Immature natural killer cell (primary cell): ENCODE data around the gene CACNA1A. TPM values are rescaled to one million over a fixed set of nuclear protein-coding genes. Genes with fewer than 3 reads are reported as not detected.
A peak's percentile ranks its signal among the peaks of the same experiment; 100 is the strongest.

Experiments
- DNase-seq, 3 donors: peaks; one replicate each; pipeline ENCODE4 v3.0.0; 2022; ENCODE audit warnings: mixed read lengths in 1 of 3
- H3K27ac Mint-ChIP-seq, 6 donors: one replicate each; pipeline ENCODE4 v1.8.0; 2020; ENCODE audit warnings: mixed read lengths in 6 of 6, mild to moderate bottlenecking in 5 of 6, inconsistent platforms in 4 of 6, moderate library complexity in 3 of 6
- H3K27me3 Mint-ChIP-seq, 3 donors: one replicate each; pipeline ENCODE4 v1.8.0; 2020 to 2021; ENCODE audit warnings: low read depth in 3 of 3, mild to moderate bottlenecking in 3 of 3, mixed read lengths in 3 of 3, moderate library complexity in 3 of 3, inconsistent platforms in 1 of 3
- H3K36me3 Mint-ChIP-seq, 3 donors: one replicate each; pipeline ENCODE4 v1.8.0; 2020; ENCODE audit warnings: mixed read lengths in 3 of 3, inconsistent platforms in 2 of 3, mild to moderate bottlenecking in 2 of 3
- H3K4me1 Mint-ChIP-seq, 2 donors: one replicate each; pipeline ENCODE4 v1.8.0; 2020; ENCODE audit warnings: inconsistent platforms in 2 of 2, mild to moderate bottlenecking in 2 of 2, mixed read lengths in 2 of 2, moderate library complexity in 1 of 2
- H3K4me3 Mint-ChIP-seq, 5 donors: one replicate each; pipeline ENCODE4 v1.8.0; 2020; ENCODE audit warnings: mild to moderate bottlenecking in 5 of 5, mixed read lengths in 5 of 5, inconsistent platforms in 3 of 5, moderate library complexity in 3 of 5
- H3K9me3 Mint-ChIP-seq, 6 donors: one replicate each; pipeline ENCODE4 v1.8.0; 2020; ENCODE audit warnings: mild to moderate bottlenecking in 6 of 6, mixed read lengths in 6 of 6, inconsistent platforms in 4 of 6, moderate library complexity in 3 of 6
- polyA plus RNA-seq, 3 donors: library from polyadenylated mRNA; unstranded; fragments of 300-500 nt; fragmentation: Illumina TruSeq; gene quantifications; one replicate each; pipeline ENCODE4 v1.2.3, GENCODE V29; 2021

The CACNA1A gene
- polyA plus RNA-seq, 3 donors from 2014 or later: 0.12 to 1.4 TPM; not detected in 1

DNA sequence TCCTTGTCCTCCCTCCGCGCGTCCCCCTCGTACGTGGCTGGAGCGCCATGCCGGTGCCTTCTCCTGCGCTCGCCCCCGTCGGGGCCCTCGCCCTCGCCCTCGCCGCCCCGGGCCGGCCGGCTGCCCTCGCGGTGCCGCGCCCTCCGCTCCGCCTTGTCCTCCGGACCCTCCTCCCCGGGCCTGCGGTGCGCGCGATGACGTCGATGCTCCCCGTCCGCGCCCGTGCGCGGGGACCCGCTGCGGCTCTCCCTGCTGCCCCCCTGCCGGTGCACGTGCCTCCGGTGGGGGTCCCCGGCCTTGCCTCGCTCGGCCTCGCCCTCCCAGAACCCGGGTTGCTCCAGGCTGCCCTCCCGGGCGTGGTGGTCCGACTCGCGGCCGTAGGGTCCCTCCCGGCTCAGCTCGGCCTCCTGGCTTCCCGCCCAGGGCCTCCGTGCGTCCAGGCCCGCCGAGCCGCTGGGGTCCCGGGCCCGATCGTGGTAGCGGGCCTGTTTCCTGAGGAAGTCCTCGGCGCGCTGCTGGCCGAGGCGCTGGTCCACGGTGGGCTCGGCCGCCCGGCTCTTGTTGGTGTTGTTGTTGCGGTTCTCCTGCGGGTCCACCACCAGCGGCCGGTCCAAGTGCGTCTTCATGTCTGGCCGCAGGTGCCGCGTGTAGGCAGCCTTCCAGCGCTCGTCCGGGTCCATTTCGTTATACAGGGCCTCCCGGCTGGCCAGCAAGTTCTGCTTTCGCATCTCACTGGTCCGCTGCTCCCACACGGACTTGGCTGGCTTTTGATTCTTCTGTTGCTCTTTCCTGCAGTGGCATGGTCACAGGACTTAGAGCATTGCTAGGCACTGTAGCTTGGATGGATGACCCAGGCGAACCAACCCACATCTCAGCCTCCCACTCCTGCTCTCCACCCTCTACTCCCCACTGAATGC lies 207.5 kb downstream of the CACNA1A start:
- Mint-ChIP-seq H3K4me3 (peak overlapping the region in 1 of 5 donors; percentile 48), H3K27ac (no peak overlapping the region), H3K9me3 (peaks cover 0 to 2% (median 0%) of the 10 kb centered on the region in 6 donors), H3K27me3 (peaks cover 3 to 17% (median 6%) of the 10 kb centered on the region in 3 donors), H3K4me1 (peaks cover 0 to 4% of the 10 kb centered on the region in 2 donors), H3K36me3 (no peaks in the 10 kb centered on the region)
- no peak for DNase-seq

DNA sequence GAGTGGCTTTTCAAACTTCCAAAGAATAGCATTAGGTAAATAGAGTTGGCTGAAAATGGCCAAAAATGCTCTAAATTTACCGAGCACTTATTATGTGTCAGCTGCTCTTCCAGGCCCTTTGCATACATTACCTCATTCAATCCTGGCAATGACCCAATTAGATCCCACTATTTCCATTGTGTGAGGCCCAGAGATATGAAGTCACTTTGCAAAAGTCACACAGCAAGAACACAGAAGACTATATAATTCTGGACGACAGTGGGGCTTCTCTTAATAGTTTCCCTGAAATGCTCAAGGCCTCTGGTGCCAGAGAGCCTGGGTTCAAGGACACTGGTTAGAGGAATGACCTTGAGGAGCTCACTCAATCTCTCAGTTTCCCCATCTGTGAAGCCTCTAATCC lies 209.3 kb downstream of the CACNA1A start:
- Mint-ChIP-seq H3K4me1 (peaks cover 0 to 4% of the 10 kb centered on the region in 2 donors), H3K27me3 (peaks cover 3 to 17% (median 9%) of the 10 kb centered on the region in 3 donors), H3K27ac (no peak overlapping the region), H3K9me3 (peaks cover 0 to 2% (median 0%) of the 10 kb centered on the region in 6 donors), H3K36me3 (no peaks in the 10 kb centered on the region), H3K4me3 (no peak overlapping the region)
- DNase-seq: no peak

DNA sequence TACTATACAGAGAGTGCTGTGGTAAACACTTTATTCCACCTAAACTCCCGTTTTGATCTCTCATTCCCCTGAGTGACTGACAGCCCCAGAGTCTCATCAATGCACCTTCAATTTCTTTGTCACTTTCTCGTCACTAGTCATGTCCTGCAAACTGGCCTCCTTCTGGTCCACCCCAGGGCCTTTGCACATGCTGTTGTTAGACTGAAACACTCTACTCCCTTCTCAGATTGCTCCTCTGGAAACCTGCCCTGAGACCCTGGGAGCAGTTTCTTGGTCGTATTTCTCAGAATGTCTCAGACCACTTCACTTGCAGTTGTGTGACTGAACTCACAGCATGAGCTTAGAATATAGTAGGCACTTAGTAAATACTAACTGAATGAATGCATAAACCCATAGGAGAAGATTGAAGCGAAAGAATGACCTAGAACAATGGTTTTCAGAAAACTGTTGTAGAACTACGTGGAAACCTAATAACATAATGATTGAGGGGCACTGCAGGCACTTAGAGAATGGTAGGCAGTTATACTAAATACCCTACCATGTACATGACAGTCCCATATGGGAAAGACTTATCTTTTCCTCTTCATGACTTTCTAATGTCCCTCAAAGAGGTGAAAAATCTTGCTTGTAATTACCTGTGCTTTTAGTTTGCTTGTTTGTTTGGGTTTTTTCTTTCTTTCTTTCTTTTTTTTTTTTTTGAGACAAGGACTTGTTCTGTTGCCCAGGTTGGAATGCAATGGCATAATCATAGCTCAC lies 211.3 kb downstream of the CACNA1A start:
- Mint-ChIP-seq H3K27me3 (peaks cover 0 to 9% (median 7%) of the 10 kb centered on the region in 3 donors), H3K4me3 (no peak overlapping the region), H3K9me3 (peaks cover 0 to 2% (median 0%) of the 10 kb centered on the region in 6 donors), H3K36me3 (no peaks in the 10 kb centered on the region), H3K27ac (no peak overlapping the region), H3K4me1 (peaks cover 0 to 4% of the 10 kb centered on the region in 2 donors)
- no peak for DNase-seq

DNA sequence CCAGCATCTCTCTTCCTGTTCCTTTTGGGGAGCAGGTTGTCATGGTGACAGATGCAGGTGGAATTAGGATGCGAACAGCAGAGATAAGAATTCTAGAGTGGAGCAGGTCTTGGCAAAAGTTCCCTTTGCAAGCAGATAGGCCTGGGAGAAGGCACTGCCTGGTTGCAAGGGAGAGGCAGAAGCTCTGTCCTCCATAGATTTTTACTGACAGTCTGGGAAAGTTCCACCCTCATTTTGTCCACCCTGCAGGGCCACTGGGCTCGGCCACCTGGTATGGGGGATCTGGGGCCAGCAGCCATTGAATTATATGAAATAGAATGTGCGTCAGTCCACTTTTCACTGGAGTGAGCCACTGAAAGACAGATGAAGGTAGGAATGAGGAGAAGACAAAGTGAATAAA lies 214.4 kb downstream of the CACNA1A start:
- no peak overlapping the region for H3K4me3 Mint-ChIP-seq
- H3K27me3 Mint-ChIP-seq: peaks cover 0 to 9% (median 6%) of the 10 kb centered on the region in 3 donors
- DNase-seq: no peak
- no peaks in the 10 kb centered on the region for H3K9me3 Mint-ChIP-seq
- no peaks in the 10 kb centered on the region for H3K36me3 Mint-ChIP-seq
- H3K27ac Mint-ChIP-seq: no peak overlapping the region
- no peaks in the 10 kb centered on the region for H3K4me1 Mint-ChIP-seq

DNA sequence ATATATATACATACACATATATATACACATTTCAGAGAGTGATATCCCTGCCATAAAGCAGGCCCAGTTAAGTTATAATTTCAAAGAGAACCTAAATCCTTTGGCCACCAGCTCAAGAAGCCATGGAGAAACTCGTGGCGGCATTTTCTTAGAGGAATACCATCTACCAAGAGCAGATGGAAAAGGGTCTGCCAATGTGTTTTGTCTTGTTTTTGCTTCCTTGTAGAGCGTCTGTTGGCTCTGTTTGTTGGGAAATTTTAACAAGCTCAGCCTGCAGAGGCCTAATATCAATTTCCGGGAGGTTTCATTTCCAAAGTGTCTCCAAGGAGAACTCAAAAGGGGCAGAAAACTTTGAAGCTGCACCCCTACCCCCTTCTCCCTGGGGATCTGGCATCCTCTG lies 215.5 kb downstream of the CACNA1A start:
- no peaks in the 10 kb centered on the region for H3K9me3 Mint-ChIP-seq
- no peaks in the 10 kb centered on the region for H3K4me1 Mint-ChIP-seq
- no peak overlapping the region for H3K27ac Mint-ChIP-seq
- peaks cover 0 to 5% (median 4%) of the 10 kb centered on the region in 3 donors for H3K27me3 Mint-ChIP-seq
- H3K36me3 Mint-ChIP-seq: no peaks in the 10 kb centered on the region
- DNase-seq: no peak
- H3K4me3 Mint-ChIP-seq: no peak overlapping the region

DNA sequence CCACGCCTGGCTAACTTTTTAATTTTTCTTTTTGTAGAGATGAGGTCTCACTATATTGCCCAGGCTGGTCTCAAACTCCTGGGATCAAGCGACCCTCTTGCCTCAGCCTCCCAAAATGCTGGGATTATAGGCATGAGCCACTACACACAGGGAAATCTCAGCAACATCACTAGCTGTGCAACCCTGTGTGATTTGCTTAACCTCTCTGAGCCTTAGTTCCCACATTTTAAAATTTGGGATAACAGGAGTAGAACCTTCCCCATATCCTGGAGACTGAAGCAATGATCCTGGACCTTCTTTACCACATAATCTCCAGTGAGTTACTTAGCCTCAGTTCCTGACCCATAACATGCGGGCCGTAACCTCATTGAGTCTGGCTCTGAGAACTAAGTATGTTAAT lies 217.0 kb downstream of the CACNA1A start:
- H3K27me3 Mint-ChIP-seq: peaks cover 0 to 3% (median 2%) of the 10 kb centered on the region in 3 donors
- H3K4me3 Mint-ChIP-seq: no peak overlapping the region
- H3K4me1 Mint-ChIP-seq: no peaks in the 10 kb centered on the region
- no peaks in the 10 kb centered on the region for H3K36me3 Mint-ChIP-seq
- H3K27ac Mint-ChIP-seq: no peak overlapping the region
- peaks cover 0 to 2% (median 0%) of the 10 kb centered on the region in 6 donors for H3K9me3 Mint-ChIP-seq
- DNase-seq: no peak

DNA sequence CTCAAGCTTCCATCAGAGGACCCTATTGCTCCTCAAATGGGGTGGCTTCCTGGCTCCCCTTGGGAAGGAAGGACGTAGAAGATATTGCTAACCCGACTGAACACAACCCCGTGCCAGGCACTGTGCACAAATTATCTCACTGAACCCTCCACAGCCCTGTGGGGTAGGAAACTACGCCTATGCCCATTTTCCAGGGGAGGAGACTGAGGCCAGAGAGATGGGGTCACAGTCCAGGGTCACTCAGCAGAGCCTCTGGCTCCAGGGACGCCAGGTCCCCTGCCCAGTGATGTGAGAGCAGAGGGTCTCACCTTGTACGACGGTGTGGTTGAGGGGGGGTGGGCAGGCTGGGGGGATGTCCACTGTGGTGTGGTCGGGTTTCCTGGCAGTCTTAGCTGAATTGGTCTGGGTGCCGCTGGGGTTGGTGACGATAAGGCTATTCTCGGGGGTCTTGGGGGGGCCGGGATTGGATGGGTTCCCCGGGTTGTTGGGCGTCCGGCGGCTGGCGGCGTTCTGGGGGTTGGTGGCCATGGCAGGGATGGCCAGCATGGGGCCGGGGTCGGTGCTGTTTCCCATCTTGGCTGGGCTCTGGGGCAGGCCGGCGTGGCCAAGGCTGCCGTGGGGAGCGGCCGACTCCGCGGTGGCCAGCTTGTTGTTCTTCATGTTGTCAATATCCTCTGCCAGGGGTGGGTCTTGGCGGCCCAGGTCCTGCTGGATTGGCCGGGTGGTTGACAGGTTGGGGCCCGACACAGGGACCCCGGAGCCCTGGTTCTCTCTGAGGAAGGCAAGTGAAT lies 219.9 kb downstream of the CACNA1A start:
- H3K36me3 Mint-ChIP-seq: no peaks in the 10 kb centered on the region
- H3K27me3 Mint-ChIP-seq: peaks cover 0 to 2% (median 2%) of the 10 kb centered on the region in 3 donors
- no peak overlapping the region for H3K4me3 Mint-ChIP-seq
- no peak overlapping the region for H3K27ac Mint-ChIP-seq
- no peak for DNase-seq
- H3K9me3 Mint-ChIP-seq: peaks cover 0 to 2% (median 0%) of the 10 kb centered on the region in 6 donors
- H3K4me1 Mint-ChIP-seq: no peaks in the 10 kb centered on the region

DNA sequence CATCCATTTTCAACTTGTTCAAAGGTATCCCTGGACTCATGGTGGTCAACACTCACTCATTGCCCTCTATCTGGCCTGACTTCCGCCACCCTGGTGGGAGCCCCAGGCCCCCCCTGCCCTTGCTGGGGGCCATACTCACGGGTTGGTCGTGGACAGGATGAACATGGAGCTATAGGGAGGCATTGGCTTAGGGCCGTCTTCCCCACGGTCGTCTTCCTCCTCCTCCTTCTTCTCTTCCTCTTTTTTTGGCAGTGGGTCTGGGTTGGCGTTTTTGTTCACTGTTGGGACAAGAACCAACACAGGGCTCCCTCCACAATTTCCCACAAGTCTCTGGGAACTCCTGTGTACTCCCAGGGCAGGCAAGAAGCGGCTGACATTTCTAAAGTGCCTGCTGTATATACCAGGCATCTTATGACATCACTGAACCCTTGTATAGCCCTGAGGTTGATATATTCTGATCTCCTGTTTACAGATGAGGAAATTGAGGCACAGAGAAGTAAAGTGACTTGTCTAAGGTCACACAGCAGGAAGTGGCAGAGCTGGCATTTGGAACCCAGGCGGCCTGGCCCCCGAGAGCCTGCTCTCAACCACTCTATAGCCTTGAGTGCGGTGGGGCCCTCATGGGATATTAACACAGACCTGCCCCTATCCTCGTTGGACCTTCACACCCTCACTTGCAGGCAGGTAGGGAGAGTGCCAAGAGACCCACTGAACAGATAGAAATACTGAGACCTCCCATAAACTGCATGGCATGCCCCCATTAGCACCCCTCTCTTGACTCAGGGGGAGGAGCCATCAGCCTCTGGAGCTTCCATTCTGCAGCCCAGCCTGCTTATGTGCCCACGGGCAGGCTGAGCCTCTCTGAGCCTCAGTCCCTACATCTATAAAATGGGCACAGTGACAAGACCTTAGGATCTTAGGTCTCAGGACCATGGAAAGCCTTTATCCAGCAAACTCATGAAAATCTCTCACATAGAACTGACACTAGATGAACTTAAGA lies 221.1 kb downstream of the CACNA1A start:
- no peak overlapping the region for H3K4me3 Mint-ChIP-seq
- no peak overlapping the region for H3K27ac Mint-ChIP-seq

DNA sequence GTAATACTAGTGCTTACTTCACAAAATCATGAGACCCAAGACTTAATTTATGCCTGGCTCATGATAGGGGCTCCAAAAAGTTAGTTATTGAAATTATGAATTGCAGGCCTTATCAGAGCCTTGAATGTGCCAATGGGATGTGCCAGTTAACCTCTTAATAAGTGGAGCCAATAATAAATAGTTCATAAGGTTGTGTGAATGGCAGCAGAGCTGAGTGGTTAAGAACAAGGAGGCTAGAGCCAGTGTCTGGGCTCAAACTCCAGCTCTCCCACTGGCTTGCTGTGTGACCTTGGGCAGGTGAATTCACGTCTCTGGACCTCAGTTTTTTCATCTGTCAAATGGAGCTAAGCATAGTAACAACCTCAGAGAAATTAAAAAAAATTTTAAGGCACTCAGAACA lies 222.4 kb downstream of the CACNA1A start:
- H3K4me3 Mint-ChIP-seq: no peak overlapping the region
- no peaks in the 10 kb centered on the region for H3K4me1 Mint-ChIP-seq
- H3K9me3 Mint-ChIP-seq: peaks cover 0 to 2% (median 0%) of the 10 kb centered on the region in 6 donors
- no peaks in the 10 kb centered on the region for H3K36me3 Mint-ChIP-seq
- DNase-seq: no peak
- H3K27ac Mint-ChIP-seq: no peak overlapping the region
- H3K27me3 Mint-ChIP-seq: peaks cover 0 to 5% (median 2%) of the 10 kb centered on the region in 3 donors

More for the DNA sequence above, 221.1 kb downstream of the CACNA1A start:
- peaks cover 0 to 2% (median 0%) of the 10 kb centered on the region in 6 donors for H3K9me3 Mint-ChIP-seq
- no peaks in the 10 kb centered on the region for H3K4me1 Mint-ChIP-seq
- no peaks in the 10 kb centered on the region for H3K36me3 Mint-ChIP-seq
- H3K27me3 Mint-ChIP-seq: peaks cover 0 to 2% (median 2%) of the 10 kb centered on the region in 3 donors
- DNase-seq: no peak

DNA sequence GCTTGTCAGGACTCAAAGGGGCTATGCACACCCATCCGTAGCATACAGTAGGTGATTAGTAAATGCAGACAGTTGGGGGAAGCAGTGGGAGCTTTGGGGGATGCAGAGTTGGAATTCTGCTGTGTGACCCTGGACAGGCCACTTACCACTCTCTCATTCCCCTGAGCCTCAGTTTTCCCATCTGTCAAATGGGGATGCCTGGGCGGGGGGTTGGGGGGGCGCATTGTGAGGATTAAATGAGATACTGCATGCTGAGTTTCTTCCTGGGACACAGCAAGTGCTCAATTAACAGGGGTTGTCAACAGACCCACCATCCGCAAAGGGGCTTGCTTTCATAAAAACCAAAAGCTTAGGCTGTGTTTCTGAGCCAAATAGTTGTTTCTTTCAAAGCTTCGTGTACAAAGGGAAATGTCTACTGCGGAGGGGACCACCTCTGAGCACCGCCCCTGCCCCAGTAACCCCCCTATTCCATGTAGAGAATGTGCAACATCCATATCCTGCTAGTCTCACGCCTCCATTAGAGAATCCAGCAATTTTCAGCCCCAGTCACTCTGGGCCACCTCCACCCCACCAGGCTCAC lies 223.7 kb downstream of the CACNA1A start:
- no peak for DNase-seq
- Mint-ChIP-seq H3K36me3 (no peaks in the 10 kb centered on the region), H3K27ac (no peak overlapping the region), H3K9me3 (peaks cover 0 to 2% (median 0%) of the 10 kb centered on the region in 6 donors), H3K27me3 (peaks cover 0 to 8% (median 2%) of the 10 kb centered on the region in 3 donors), H3K4me1 (peaks cover 3 to 11% of the 10 kb centered on the region in 2 donors), H3K4me3 (no peak overlapping the region)

DNA sequence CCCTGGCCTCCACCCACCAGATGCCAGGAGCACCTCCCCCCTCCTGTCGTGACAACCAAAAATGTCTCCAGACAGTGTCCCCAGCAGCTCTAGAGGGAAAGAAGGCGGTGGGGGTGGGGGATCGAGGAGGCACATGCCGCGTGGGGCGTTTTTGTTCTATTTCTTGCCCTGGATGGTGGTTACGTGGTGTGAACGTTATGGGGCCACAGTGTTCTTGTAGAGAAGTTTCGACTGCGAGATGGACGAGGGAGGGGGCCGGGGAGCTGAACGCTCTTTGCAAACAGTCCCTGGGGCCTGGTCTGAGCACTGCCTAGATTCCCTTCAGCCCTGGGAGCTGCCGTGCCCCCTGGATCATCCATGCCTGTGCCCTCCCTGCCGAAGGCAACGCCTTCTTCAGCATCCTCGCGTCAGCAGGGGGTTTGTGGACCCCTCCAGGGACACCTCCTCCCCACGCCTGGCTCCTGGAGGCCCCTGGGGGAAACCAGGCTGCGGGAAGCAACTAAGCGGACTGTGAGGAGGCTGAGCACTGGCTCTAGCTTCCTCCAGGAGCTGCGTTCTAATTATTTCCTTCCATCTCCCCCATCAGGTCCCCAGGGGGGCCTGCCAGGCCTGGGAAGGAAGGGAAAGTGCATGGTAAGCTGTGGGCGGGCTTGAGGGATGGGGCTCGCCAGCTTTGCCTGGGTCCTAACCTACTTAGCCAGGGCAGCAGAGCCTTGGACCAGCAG lies 224.6 kb downstream of the CACNA1A start:
- Mint-ChIP-seq H3K4me1 (peaks cover 10 to 18% of the 10 kb centered on the region in 2 donors), H3K27ac (no peak overlapping the region), H3K4me3 (no peak overlapping the region), H3K27me3 (peaks cover 2 to 12% (median 6%) of the 10 kb centered on the region in 3 donors), H3K36me3 (no peaks in the 10 kb centered on the region), H3K9me3 (peaks cover 0 to 2% (median 0%) of the 10 kb centered on the region in 6 donors)
- no peak for DNase-seq
